ENCODE measurements around the gene RIPOR2.
"Not testable (repeated sequence)": the region's sequence is repeated elsewhere in the genome, so short reads cannot be mapped to it uniquely, and the experiment has no call there.

Gene RIPOR2

DNA sequence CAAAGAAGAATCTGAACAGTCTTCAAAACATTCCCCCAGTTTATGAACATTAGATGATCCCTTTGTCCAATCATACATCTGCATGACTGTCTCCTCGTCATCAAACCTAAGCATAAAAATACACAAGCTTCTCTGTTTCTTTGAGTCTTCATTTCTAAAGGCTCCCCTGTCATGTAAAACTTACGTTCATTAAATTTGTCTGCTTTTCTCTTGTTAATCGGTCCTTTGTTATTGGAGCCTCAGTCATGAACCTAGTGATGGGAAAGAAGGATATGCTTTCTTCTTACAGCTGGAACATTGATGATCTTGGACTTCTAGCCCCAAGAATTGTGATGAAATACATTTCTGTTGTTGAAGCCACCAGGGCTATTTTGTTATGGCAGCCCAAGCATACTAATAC, 18.0 kb upstream of the RIPOR2 start:
- H3K4me3 ChIP-seq (ENCODE audit: low read depth, low read length): no peak overlapping the region
- TF ChIP-seq, protein P1, sequence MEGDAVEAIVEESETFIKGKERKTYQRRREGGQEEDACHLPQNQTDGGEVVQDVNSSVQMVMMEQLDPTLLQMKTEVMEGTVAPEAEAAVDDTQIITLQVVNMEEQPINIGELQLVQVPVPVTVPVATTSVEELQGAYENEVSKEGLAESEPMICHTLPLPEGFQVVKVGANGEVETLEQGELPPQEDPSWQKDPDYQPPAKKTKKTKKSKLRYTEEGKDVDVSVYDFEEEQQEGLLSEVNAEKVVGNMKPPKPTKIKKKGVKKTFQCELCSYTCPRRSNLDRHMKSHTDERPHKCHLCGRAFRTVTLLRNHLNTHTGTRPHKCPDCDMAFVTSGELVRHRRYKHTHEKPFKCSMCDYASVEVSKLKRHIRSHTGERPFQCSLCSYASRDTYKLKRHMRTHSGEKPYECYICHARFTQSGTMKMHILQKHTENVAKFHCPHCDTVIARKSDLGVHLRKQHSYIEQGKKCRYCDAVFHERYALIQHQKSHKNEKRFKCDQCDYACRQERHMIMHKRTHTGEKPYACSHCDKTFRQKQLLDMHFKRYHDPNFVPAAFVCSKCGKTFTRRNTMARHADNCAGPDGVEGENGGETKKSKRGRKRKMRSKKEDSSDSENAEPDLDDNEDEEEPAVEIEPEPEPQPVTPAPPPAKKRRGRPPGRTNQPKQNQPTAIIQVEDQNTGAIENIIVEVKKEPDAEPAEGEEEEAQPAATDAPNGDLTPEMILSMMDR (IDR thresholded peaks at IDR 0.05; ENCODE audit: borderline replicate concordance, insufficient read depth, low read depth, low read length): no peak

DNA sequence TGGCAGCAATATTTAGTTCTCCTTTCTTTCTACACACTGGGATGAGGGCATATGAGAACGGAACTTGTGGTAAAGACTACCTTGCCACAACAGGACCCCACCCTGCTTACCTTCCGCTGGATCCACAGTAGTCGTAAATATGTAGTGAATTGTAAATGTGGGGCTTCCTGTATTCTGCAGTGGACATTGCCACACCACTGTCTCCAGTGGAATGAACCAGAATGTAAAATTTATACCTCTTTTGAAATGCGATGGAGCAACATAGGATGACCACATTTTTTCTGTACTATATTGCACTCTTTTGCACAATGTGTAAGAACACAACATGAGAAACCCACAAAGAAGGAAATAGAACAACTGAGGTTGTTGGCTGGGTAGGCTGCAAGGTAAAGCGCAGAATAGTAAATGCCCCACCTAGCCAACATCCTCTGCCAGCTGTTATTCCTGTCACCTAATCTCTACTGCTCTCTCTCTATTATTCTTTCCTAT, 16.1 kb upstream of the RIPOR2 start:
- TF ChIP-seq, protein P1 (IDR thresholded peaks at IDR 0.05; ENCODE audit: borderline replicate concordance, insufficient read depth, low read depth, low read length): no peak

DNA sequence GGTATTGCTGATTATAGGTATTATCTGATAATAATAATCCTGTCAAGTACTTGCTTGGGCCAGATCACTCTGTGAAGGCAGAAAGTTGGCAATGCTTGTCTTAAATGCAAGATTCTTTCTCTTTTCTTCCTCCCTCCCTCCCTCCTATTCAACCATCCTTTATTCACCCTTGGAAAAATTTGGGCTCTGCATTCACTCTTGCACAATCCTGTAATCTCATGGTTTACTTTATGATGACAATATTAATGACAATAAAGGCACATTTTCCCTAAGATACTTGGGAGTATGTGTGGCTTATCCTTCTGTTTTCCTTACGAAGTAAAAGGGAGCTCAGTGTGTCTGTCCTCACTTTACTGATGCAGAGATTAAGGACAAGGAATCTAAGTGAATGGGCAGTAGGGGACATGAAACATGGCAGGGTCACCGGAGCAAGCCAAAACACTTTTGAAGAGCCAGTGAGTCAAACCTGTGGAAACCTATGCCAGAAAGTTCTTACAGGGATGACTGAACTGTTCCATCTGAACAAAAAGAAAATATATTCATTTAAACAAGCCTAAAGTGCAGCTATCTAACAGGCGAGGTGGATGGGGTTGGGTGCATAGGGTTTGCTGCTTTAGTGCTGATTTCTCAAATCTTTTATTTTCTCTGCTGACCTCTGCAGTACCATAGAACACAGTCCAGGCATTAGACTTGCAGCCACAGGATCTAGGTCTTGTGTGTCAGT, 14.6 kb upstream of the RIPOR2 start:
- TF ChIP-seq, protein P1 (IDR thresholded peaks at IDR 0.05; ENCODE audit: borderline replicate concordance, insufficient read depth, low read depth, low read length): no peak
- no peak overlapping the region for H3K4me3 ChIP-seq (ENCODE audit: low read depth, low read length)

More for the DNA sequence above, 16.1 kb upstream of the RIPOR2 start:
- H3K4me3 ChIP-seq (ENCODE audit: low read depth, low read length): no peak overlapping the region

DNA sequence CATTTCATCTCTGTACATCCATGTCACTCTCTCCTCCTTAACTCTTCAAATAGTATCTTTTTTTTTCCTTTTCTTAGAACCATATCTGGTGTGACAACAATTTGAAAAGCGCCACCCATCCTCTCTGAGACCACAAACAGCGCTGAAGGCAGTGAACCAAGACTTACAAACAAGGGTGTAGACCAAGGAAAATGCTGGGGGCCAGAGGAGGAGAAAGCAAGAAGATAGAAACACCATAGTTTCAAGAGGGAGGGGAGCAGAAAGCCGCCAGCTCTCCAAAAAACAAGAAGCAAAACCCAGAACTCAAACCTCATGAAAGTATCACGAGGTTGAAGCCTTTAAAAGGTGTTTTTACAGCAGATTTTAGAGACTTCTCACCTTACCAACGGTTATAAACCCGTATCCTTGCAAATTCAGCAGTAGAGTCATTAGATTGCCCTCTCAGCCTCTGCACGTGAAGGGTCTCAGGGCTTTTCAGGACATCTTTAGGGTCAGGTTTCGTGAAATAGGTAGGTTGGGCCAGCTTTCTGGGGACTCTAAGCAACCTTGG, 13.3 kb upstream of the RIPOR2 start:
- H3K4me3 ChIP-seq (ENCODE audit: low read depth, low read length): no peak overlapping the region
- TF ChIP-seq, protein P1 (IDR thresholded peaks at IDR 0.05; ENCODE audit: borderline replicate concordance, insufficient read depth, low read depth, low read length): no peak

DNA sequence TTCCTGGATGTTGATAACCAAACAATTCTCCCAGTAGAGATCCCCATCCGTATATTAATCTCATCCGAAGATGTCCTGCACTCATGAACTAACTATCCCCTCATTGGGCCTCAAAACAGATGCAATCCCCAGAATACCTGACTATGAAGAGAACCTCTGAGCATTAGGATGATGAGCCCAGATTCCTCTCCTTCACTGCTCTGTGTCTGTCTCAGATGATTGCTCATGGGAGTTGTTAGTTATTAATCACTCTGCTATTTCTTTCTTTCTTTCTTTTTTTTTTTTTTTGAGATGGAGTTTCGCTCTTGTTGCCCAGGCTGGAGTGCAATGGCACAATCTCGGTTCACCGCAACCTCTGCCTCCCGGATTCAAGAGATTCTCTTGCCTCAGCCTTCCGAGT, 12.5 kb upstream of the RIPOR2 start:
- H3K4me3 ChIP-seq (ENCODE audit: low read depth, low read length): not testable (repeated sequence)

DNA sequence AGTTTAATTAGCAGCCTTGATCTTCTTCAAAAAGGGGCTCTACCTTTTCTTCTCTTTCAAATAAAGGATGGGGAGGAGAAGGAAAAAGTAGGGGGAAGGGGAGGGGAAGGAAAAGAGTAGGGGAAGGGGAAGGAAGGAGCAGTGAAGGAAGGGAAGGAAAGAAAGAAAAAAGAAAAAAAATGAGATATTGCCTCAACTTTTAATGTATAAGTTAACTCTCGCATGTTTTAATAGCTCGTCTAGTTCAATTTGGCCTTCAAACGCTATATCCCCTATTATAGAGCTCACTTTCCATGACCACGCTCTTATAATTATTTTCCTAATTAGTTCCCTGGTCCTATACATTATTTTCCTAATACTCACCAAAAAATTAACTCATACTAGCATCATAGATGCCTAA, 11.9 kb upstream of the RIPOR2 start:
- H3K4me3 ChIP-seq (ENCODE audit: low read depth, low read length): no peak overlapping the region
- TF ChIP-seq, protein P1 (IDR thresholded peaks at IDR 0.05; ENCODE audit: borderline replicate concordance, insufficient read depth, low read depth, low read length): no peak

DNA sequence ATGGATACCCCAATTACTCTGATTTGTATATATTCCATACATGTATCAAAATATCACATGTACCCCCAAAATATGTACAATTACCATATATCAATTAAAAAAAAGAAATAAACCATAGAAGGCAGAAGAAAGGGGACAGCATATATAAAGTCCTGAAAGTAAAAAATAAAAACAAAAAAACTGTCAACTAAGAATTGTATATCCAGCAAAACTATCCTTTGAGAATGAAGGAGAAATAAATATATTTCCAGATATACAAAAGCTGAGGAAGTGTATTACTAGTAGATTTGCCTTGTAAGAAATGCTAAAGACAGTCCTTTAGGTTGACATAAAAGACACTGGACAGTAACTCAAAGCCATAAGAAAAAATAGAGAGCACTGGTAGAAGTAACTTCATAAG, 9.3 kb upstream of the RIPOR2 start:
- no peak overlapping the region for H3K4me3 ChIP-seq (ENCODE audit: low read depth, low read length)
- TF ChIP-seq, protein P1 (IDR thresholded peaks at IDR 0.05; ENCODE audit: borderline replicate concordance, insufficient read depth, low read depth, low read length): no peak

Data from GM12875 (cell line).